ENCODE results near the gene ACSL1. TPM values are rescaled to one million over a fixed set of nuclear protein-coding genes. Genes with fewer than 3 reads are reported as not detected.
A peak's percentile ranks its signal among the peaks of the same experiment; 100 is the strongest.

ACSL1 gene
- total and polyA plus RNA-seq, 2 experiments from 2014 or later: 121 to 168 TPM

- no peak overlapping the region for H3K4me3 ChIP-seq
- no peak overlapping the region for H2AFZ ChIP-seq
- H3K4me1 ChIP-seq (ENCODE audit: insufficient read depth): no peaks in the 10 kb centered on the region
- H3K27me3 ChIP-seq: no peaks in the 10 kb centered on the region
- no peak for TF ChIP-seq EZH2 (IDR thresholded peaks at IDR 0.05; ENCODE audit: borderline replicate concordance)
- TF ChIP-seq CTCF (IDR thresholded peaks at IDR 0.05; ENCODE audit: poor library complexity): no peak
- TF ChIP-seq EZH2phosphoT487 (IDR thresholded peaks at IDR 0.05; ENCODE audit: low read depth, severe bottlenecking, unreplicated experiment): no peak
- H4K20me1 ChIP-seq (ENCODE audit: insufficient read depth, poor library complexity, severe bottlenecking): no peaks in the 10 kb centered on the region
- no peaks in the 10 kb centered on the region for H3K36me3 ChIP-seq (replicated peaks; ENCODE audit: insufficient read depth, low read depth)
- no peak overlapping the region for H3K27ac ChIP-seq
- H3K9me2 ChIP-seq (replicated peaks; ENCODE audit: insufficient read depth): no peaks in the 10 kb centered on the region
- WGBS (ENCODE audit: low lambda C conversion rate, missing lambda C conversion rate): 86% methylated on average over 21 of the region's 21 CpGs
- no peaks in the 10 kb centered on the region for H3K9me3 ChIP-seq (ENCODE audit: low read depth)
- no peak for DNase-seq (ENCODE audit: low spot score)
- no peaks in the 10 kb centered on the region for H3K79me2 ChIP-seq
- no peak overlapping the region for H3K4me2 ChIP-seq
These were observed 60.1 kb downstream of the ACSL1 start for GRCh38 chr4:184765473-184766340.

- H3K9me3 ChIP-seq (ENCODE audit: low read depth): no peaks in the 10 kb centered on the region
- H3K79me2 ChIP-seq: no peaks in the 10 kb centered on the region
- no peak for DNase-seq (ENCODE audit: low spot score)
- WGBS (ENCODE audit: low lambda C conversion rate, missing lambda C conversion rate): 97% methylated on average over 4 of the region's 4 CpGs
- no peaks in the 10 kb centered on the region for H3K4me1 ChIP-seq (ENCODE audit: insufficient read depth)
- H3K4me3 ChIP-seq: no peak overlapping the region
- H3K27ac ChIP-seq: no peak overlapping the region
- no peaks in the 10 kb centered on the region for H3K36me3 ChIP-seq (replicated peaks; ENCODE audit: insufficient read depth, low read depth)
- no peak overlapping the region for H2AFZ ChIP-seq
- no peaks in the 10 kb centered on the region for H4K20me1 ChIP-seq (ENCODE audit: insufficient read depth, poor library complexity, severe bottlenecking)
- H3K9me2 ChIP-seq (replicated peaks; ENCODE audit: insufficient read depth): no peaks in the 10 kb centered on the region
- H3K4me2 ChIP-seq: no peak overlapping the region
- TF ChIP-seq EZH2 (IDR thresholded peaks at IDR 0.05; ENCODE audit: borderline replicate concordance) (no peak), EZH2phosphoT487 (IDR thresholded peaks at IDR 0.05; ENCODE audit: low read depth, severe bottlenecking, unreplicated experiment) (no peak), CTCF (IDR thresholded peaks at IDR 0.05; ENCODE audit: poor library complexity) (no peak)
- H3K27me3 ChIP-seq: no peaks in the 10 kb centered on the region
These were observed 61.2 kb downstream of the ACSL1 start for GRCh38 chr4:184764601-184765000.

DNA sequence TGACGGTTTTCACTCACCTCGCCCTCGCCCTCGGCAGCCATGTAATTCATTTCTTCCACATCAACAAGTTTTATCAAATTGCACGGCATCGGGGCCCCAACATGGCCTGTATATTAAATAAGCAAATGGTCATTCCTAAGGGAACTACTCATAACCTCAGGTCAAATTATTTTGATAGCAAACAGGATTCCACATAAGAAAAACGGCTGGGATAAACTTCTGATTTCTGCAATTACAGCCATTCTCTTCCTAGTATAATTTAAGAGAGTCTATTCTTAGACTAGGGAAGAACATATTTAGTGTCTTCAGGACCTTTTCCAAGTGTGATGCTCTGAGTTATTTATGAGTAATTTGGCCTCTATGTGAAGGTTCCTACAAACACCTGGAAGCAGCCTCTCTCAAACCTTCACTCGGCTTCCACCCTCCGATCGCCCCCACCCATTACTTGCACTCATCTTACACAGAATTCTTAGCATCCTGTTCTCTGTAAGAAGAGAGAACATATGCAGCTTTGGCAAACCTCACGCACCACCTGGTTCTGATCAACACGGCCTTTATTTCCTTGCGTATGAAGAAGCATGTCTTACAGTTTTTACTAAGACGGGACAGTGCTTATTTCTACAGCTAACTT is 62.5 kb downstream of the ACSL1 start:
- TF ChIP-seq EZH2 (IDR thresholded peaks at IDR 0.05; ENCODE audit: borderline replicate concordance): no peak
- no peak for TF ChIP-seq EZH2phosphoT487 (IDR thresholded peaks at IDR 0.05; ENCODE audit: low read depth, severe bottlenecking, unreplicated experiment)
- Histone ChIP-seq H3K4me3 (no peak overlapping the region), H3K79me2 (no peaks in the 10 kb centered on the region), H2AFZ (no peak overlapping the region), H3K4me1 (ENCODE audit: insufficient read depth) (no peaks in the 10 kb centered on the region), H4K20me1 (ENCODE audit: insufficient read depth, poor library complexity, severe bottlenecking) (no peaks in the 10 kb centered on the region), H3K9me3 (ENCODE audit: low read depth) (no peaks in the 10 kb centered on the region), H3K27ac (peak overlapping the region; percentile 7), H3K27me3 (no peaks in the 10 kb centered on the region), H3K36me3 (replicated peaks; ENCODE audit: insufficient read depth, low read depth) (no peaks in the 10 kb centered on the region), H3K4me2 (no peak overlapping the region), H3K9me2 (replicated peaks; ENCODE audit: insufficient read depth) (no peaks in the 10 kb centered on the region)
- DNase-seq (ENCODE audit: low spot score): peak; percentile 47
- 86% methylated on average over 14 of the region's 14 CpGs for WGBS (ENCODE audit: low lambda C conversion rate, missing lambda C conversion rate)

GRCh38 chr4:184762100-184762499 is 63.7 kb downstream of the ACSL1 start:
- Histone ChIP-seq H3K9me2 (replicated peaks; ENCODE audit: insufficient read depth) (no peaks in the 10 kb centered on the region), H4K20me1 (ENCODE audit: insufficient read depth, poor library complexity, severe bottlenecking) (no peaks in the 10 kb centered on the region), H3K4me1 (ENCODE audit: insufficient read depth) (no peaks in the 10 kb centered on the region), H3K36me3 (replicated peaks; ENCODE audit: insufficient read depth, low read depth) (no peaks in the 10 kb centered on the region), H3K27ac (no peak overlapping the region), H3K4me3 (no peak overlapping the region), H3K4me2 (no peak overlapping the region), H3K27me3 (no peaks in the 10 kb centered on the region), H3K79me2 (no peaks in the 10 kb centered on the region), H2AFZ (no peak overlapping the region), H3K9me3 (ENCODE audit: low read depth) (no peaks in the 10 kb centered on the region)
- TF ChIP-seq EZH2 (IDR thresholded peaks at IDR 0.05; ENCODE audit: borderline replicate concordance): no peak
- no peak for TF ChIP-seq EZH2phosphoT487 (IDR thresholded peaks at IDR 0.05; ENCODE audit: low read depth, severe bottlenecking, unreplicated experiment)
- TF ChIP-seq CTCF (IDR thresholded peaks at IDR 0.05; ENCODE audit: poor library complexity): no peak
- 96% methylated on average over 5 of the region's 5 CpGs for WGBS (ENCODE audit: low lambda C conversion rate, missing lambda C conversion rate)
- DNase-seq (ENCODE audit: low spot score): no peak

Data from hepatocyte (in vitro differentiated cells).